ENCODE measurements around the gene ASAP2.
"Not testable (repeated sequence)": the region's sequence is repeated elsewhere in the genome, so short reads cannot be mapped to it uniquely, and the experiment has no call there.

ASAP2 gene

GRCh38 chr2:9384521-9384920, 177.9 kb downstream of the ASAP2 start:
- Mint-ChIP-seq H3K27ac (no peak overlapping the region), H3K9me3 (ENCODE audit: low read depth) (no peaks in the 10 kb centered on the region), H3K27me3 (no peaks in the 10 kb centered on the region), H3K4me1 (ENCODE audit: low read depth) (no peaks in the 10 kb centered on the region), H3K36me3 (no peaks in the 10 kb centered on the region), H3K4me3 (no peak overlapping the region)

DNA sequence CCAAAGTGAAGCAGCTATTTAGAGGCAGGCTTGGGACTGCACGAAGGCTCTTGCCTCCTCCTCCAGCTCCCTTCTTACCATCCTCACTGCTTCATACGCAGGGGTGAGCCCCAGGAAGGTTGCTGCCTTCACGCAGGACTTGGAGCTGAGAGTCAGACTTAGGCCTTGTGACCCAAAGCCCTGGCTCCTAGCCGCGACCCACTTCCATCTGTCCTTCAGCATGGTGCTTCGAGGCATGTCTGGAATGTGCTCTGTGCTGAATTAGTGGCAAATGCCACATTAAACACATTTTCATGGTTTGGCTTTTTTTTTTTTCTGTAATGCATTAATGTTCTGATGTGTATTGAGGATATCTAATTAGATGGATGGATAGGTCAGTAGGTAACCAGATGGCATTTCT, 179.2 kb downstream of the ASAP2 start:
- Mint-ChIP-seq H3K9me3 (ENCODE audit: low read depth) (no peaks in the 10 kb centered on the region), H3K4me1 (ENCODE audit: low read depth) (no peaks in the 10 kb centered on the region), H3K27ac (no peak overlapping the region), H3K4me3 (no peak overlapping the region), H3K36me3 (no peaks in the 10 kb centered on the region), H3K27me3 (no peaks in the 10 kb centered on the region)

DNA sequence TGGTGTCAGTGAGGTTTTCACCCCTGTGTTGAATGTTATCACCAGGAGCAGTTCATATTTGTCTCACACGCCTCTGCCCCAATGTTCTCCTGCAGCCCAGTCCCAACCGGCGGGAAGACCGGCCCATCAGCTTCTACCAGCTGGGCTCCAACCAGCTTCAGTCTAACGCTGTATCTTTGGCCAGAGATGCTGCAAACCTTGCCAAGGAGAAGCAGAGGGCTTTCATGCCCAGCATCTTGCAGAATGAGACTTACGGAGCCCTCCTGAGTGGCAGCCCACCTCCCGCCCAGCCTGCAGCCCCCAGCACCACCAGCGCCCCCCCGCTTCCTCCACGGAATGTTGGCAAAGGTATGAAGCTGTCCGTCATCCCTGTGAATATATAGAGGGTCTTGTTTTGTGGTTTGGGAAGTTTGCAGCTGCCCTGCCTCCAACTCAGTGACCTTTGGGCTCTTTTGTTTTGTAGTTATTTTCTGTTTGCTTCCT, 181.6 kb downstream of the ASAP2 start:
- H3K27ac Mint-ChIP-seq = no peak overlapping the region
- no peaks in the 10 kb centered on the region for H3K9me3 Mint-ChIP-seq (ENCODE audit: low read depth)
- H3K36me3 Mint-ChIP-seq = no peaks in the 10 kb centered on the region
- H3K27me3 Mint-ChIP-seq = no peaks in the 10 kb centered on the region
- H3K4me3 Mint-ChIP-seq = no peak overlapping the region
- H3K4me1 Mint-ChIP-seq (ENCODE audit: low read depth) = no peaks in the 10 kb centered on the region

- H3K27me3 Mint-ChIP-seq = no peaks in the 10 kb centered on the region
- H3K4me3 Mint-ChIP-seq = no peak overlapping the region
- no peaks in the 10 kb centered on the region for H3K36me3 Mint-ChIP-seq
- H3K4me1 Mint-ChIP-seq (ENCODE audit: low read depth) = no peaks in the 10 kb centered on the region
- no peaks in the 10 kb centered on the region for H3K9me3 Mint-ChIP-seq (ENCODE audit: low read depth)
- H3K27ac Mint-ChIP-seq = no peak overlapping the region
Observed at GRCh38 chr2:9388950-9389911, 182.6 kb downstream of the ASAP2 start.

- Mint-ChIP-seq H3K4me1 (ENCODE audit: low read depth) (no peaks in the 10 kb centered on the region), H3K4me3 (no peak overlapping the region), H3K27me3 (no peaks in the 10 kb centered on the region), H3K36me3 (no peaks in the 10 kb centered on the region), H3K27ac (no peak overlapping the region), H3K9me3 (ENCODE audit: low read depth) (no peaks in the 10 kb centered on the region)
Observed at GRCh38 chr2:9390151-9390850, 183.7 kb downstream of the ASAP2 start.

DNA sequence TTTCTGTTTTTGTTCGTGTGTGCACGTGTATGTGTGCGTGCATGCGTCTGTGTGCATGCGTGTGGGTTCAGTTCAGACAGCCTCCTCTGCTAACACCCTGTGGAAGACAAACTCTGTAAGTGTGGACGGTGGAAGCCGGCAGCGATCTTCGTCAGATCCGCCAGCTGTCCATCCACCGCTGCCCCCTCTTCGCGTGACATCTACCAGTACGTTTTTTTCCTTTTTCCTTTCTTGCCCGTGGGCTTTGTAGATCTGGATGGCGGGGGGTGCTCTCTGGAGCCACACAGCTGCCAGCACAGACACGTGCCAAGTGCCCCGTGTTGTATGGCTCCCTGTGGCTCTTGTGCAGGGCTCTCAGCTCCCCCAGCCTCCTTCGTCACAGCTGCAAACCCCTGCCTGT, 184.4 kb downstream of the ASAP2 start:
- Mint-ChIP-seq H3K27ac (no peak overlapping the region), H3K9me3 (ENCODE audit: low read depth) (no peaks in the 10 kb centered on the region)

GRCh38 chr2:9391961-9392720, 185.5 kb downstream of the ASAP2 start:
- Mint-ChIP-seq H3K27ac (no peak overlapping the region), H3K4me3 (no peak overlapping the region), H3K36me3 (no peaks in the 10 kb centered on the region), H3K27me3 (no peaks in the 10 kb centered on the region), H3K4me1 (ENCODE audit: low read depth) (no peaks in the 10 kb centered on the region), H3K9me3 (ENCODE audit: low read depth) (no peaks in the 10 kb centered on the region)

More for the DNA sequence above, 184.4 kb downstream of the ASAP2 start:
- Mint-ChIP-seq H3K36me3 (no peaks in the 10 kb centered on the region), H3K27me3 (no peaks in the 10 kb centered on the region), H3K4me1 (ENCODE audit: low read depth) (no peaks in the 10 kb centered on the region), H3K4me3 (no peak overlapping the region)

DNA sequence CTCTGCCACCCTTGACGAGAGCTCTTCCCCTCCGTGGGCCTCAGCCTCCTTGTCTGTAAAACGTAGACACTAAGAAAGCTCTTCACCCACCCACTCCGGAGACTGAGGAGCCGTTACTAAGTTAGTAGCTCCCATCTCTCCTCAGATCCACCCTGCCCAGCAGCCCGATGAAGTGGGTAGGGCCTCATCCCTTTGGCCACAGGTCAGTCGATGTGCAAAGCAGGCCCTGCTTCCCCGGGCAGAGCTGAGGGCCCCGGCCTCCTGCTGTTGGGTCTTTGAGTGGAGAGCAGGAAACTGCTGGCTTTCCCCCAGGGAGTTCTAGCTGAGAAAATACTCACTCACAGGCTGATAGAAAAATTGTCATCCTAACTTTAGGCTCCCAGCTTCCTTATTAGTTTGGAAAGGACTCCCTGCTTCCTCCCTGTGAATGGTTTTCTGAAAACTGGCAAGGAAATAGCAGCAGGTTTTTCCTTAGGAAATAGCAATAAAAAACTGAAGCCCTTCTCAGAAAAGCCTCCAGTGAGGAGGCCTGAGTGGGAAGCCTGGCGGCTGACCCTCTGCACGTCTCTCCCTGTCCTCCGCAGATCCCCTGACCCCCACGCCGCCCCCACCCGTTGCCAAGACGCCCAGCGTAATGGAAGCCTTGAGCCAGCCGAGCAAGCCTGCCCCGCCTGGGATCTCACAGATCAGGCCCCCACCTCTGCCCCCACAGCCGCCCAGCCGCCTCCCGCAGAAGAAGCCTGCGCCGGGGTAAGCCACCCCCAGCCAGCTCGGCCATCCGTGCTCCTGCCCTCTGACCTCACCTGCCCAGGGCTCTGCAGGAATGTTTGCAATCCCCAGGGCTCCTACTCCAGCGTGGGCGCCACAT, 186.5 kb downstream of the ASAP2 start:
- no peak overlapping the region for H3K4me3 Mint-ChIP-seq
- no peaks in the 10 kb centered on the region for H3K4me1 Mint-ChIP-seq (ENCODE audit: low read depth)
- H3K36me3 Mint-ChIP-seq = no peaks in the 10 kb centered on the region
- no peaks in the 10 kb centered on the region for H3K9me3 Mint-ChIP-seq (ENCODE audit: low read depth)
- H3K27ac Mint-ChIP-seq = no peak overlapping the region
- H3K27me3 Mint-ChIP-seq = no peaks in the 10 kb centered on the region

GRCh38 chr2:9394816-9395215, 188.2 kb downstream of the ASAP2 start:
- Mint-ChIP-seq H3K4me3 (no peak overlapping the region), H3K36me3 (no peaks in the 10 kb centered on the region), H3K27me3 (no peaks in the 10 kb centered on the region), H3K9me3 (ENCODE audit: low read depth) (no peaks in the 10 kb centered on the region), H3K4me1 (ENCODE audit: low read depth) (no peaks in the 10 kb centered on the region), H3K27ac (no peak overlapping the region)

GRCh38 chr2:9397201-9397600, 190.6 kb downstream of the ASAP2 start:
- Mint-ChIP-seq H3K27ac (no peak overlapping the region), H3K36me3 (no peaks in the 10 kb centered on the region), H3K4me3 (no peak overlapping the region), H3K9me3 (ENCODE audit: low read depth) (no peaks in the 10 kb centered on the region), H3K27me3 (no peaks in the 10 kb centered on the region), H3K4me1 (ENCODE audit: low read depth) (no peaks in the 10 kb centered on the region)

DNA sequence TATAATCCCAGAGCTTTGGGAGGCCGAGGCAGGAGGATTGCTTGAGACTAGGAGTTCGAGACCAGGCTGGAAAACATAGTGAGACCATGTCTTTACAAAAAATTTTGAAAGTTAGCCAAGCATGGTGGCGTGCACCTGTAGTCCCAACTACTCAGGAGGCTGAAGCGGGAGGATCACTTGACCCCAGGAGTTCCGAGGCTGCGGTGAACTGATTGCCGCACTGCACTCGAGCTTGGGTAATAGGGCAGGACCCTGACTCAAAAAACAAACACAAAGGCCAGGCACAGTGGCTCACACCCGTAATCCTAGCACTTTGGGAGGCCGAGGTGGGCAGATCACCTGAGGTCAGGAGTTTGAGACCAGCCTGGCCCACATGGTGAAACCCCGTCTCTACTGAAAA, 191.6 kb downstream of the ASAP2 start:
- not testable (repeated sequence) for H3K4me3 Mint-ChIP-seq; H3K9me3 Mint-ChIP-seq (ENCODE audit: low read depth); H3K36me3 Mint-ChIP-seq; H3K4me1 Mint-ChIP-seq (ENCODE audit: low read depth); H3K27me3 Mint-ChIP-seq; H3K27ac Mint-ChIP-seq

DNA sequence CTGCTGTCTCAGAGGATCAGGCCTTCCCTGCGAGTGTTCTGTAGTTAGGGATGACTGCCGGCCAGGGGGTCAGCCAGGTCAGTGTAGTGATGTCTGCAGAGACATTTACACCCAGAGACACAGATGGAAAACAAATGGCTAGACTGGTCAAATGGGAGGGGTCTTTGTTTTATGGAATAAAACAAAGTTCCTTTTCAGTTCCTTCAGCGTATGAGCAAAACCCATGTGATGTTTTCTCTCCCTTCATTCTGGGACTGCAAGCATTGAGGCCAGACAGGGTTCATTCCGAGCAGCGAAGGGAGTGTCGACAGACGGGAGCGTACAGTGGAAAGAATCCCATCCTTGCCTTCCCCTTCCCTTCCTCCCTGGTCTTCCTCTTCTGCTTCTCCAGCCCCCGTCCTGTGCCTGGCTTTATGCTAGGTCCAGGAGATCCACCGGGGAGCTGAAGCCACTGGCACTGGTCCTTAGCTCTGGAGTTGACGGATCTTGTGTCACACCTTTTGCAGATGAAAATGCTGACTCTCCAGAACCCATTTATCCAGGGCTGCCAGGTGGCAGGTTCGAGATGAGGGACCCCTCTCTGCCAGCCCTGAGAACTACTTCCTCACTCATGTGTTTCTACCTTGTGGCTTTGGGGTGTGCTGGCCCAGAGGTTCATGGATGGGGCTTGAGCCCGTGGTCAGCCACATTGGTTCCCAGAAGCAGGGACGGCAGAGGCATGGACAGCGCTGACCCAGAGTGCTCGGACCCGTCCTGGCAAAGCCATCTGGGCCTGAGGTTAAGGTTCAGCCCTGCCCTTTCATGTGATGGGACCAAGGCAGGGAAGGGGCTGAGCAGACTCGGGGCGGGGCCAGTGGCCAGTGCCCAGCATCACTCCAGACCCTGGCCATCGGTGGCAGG, 192.5 kb downstream of the ASAP2 start:
- H3K27me3 Mint-ChIP-seq = no peaks in the 10 kb centered on the region
- no peaks in the 10 kb centered on the region for H3K36me3 Mint-ChIP-seq
- no peak overlapping the region for H3K27ac Mint-ChIP-seq
- H3K9me3 Mint-ChIP-seq (ENCODE audit: low read depth) = no peaks in the 10 kb centered on the region
- no peak overlapping the region for H3K4me3 Mint-ChIP-seq
- no peaks in the 10 kb centered on the region for H3K4me1 Mint-ChIP-seq (ENCODE audit: low read depth)

DNA sequence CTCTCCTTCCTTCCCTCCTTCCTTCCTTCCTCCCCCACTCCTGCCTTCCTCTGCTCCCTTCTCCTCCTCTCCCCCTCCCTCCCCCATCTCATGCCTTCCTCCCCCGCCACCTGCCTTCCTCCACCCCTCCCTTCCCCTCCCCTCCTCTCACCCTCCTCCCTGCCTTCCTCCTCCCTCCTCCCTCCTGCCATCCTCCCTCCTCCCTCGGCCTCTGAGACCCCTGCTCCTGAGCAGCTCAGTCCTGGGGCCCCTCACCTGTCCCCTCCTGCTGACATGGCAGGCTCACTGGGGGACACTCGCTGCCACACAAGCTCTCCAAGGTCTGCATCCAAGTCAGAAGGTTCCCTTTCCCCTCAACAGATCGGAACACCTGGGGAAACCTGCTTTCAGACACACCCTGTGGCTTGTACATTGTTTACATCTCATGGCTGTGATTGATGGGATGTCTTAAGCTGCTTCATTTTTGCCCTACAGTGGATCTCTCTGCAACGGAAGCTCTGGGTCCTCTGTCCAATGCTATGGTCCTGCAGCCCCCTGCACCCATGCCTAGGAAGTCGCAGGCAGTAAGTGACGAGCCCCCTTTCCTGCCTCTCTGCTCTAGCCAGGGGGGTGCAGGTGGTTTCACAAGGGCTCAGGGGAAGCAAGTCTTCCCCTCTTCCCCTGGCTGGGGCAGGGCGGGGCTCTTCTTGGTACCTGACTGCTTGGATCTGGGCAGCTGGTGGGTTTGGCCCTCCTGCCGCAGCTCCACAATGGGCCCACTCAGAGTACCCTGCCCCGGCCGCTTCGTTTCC, 193.9 kb downstream of the ASAP2 start:
- Mint-ChIP-seq H3K27me3 (no peaks in the 10 kb centered on the region), H3K4me3 (no peak overlapping the region), H3K27ac (no peak overlapping the region), H3K9me3 (ENCODE audit: low read depth) (no peaks in the 10 kb centered on the region), H3K4me1 (ENCODE audit: low read depth) (no peaks in the 10 kb centered on the region), H3K36me3 (no peaks in the 10 kb centered on the region)

All from activated naive CD8-positive, alpha-beta T cell (primary cell).